HG03442 (cell line): ENCODE data around the gene PCDHGA6.
"Not testable (repeated sequence)": the region's sequence is repeated elsewhere in the genome, so short reads cannot be mapped to it uniquely, and the experiment has no call there.

Experiments used
- ATAC-seq: cut with Tn5 transposase; IDR thresholded peaks from one replicate; pipeline ENCODE4 v1.9.1; 2021; ENCODE audit warnings: mild to moderate bottlenecking, moderate library complexity; ENCODE audit not compliant: unreplicated experiment

Gene PCDHGA6

GRCh38 chr5:141373673-141374317 is at the start of gene PCDHGA6:
PCDHGA6 (plus strand) TSS chr5:141373891; CDS start chr5:141374084, 193 bp downstream.
- ATAC-seq, result no peak

DNA sequence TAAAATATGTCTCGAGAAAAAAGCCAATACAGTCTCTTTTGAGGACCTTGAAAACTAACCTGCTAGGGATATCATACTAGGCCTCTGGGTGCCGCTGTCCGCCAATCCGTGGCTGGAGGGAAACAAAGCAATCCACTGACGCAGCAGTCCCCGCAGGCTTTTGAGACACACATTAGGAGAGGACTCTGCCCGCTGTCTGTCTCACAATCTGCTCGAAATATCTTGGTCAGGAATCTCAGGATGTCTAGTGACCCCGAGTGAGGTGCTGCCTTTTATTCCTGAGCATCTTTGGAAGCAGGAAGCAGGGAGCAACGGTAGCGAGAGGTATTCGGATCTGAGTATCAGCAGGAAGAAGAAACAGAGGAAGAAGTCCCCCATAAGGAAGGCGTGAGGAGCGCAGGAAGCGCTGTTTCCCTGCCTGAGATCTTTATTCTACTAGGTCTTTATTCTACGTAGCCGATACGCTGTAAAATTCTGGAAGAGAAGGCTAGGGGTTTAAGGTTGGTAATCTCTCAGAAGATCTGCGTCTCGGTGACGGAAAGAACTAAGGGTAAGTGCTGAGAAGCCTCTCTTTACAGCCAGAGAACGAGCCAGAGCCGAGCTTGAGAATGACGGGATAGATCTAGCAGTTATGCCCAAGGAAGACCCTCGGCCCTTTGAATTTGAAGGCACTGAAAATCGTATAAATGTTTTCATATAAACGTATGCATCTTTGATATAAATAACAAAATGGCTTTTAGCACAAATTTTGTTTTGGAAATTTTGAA is 47.4 kb upstream of the PCDHGA6 start:
- ATAC-seq, result peak; percentile 85

DNA sequence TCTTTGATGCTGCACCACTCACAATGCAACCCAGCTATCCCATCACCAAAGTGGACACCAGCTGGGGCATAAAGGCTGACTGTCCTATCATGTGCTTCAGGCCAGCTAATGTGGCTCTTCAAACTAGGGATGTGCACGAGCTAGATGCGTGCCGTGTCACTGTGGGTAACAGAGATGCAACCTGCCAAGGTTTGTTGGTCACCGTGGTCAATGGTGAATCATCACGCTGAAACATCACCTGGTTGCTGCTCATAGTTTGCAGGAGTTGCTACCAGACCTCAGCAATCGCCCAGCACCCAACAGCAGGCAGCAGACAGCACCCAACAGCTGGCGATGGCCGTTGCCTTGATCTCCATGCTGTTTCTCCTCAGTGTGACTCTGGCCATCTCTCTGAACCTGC is 45.5 kb upstream of the PCDHGA6 start:
- ATAC-seq, result no peak

DNA sequence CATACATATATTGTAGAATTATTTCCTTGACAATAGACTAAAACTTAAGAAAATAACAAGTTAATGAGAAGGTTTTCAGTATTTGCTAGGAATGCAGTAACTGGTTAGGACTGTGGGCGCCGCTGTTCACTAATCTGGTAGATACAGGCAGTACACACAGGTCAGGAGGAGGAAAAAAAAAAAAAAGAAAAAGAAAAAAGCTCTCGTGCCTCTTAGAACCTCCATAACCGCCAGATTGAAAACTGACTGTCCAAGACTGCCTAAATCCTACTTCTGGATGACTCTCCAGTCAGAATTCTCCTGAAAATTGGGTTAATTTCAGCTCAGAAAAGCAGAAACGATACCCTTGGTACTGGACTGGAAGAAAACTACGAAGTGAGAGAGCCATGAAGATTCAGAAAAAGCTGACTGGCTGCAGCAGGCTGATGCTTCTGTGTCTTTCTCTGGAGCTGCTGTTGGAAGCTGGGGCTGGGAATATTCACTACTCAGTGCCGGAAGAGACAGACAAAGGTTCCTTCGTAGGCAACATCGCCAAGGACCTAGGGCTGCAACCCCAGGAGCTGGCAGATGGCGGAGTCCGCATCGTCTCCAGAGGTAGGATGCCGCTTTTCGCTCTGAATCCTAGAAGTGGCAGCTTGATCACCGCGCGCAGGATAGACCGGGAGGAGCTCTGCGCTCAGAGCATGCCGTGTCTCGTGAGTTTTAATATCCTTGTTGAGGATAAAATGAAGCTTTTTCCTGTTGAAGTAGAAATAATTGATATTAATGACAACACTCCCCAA is 43.2 kb upstream of the PCDHGA6 start, which contains the start of gene PCDHGA1:
Gene PCDHGA1 (plus strand): TSS at position 216 of the 782 bp plus-strand sequence.
- ATAC-seq, result no peak

DNA sequence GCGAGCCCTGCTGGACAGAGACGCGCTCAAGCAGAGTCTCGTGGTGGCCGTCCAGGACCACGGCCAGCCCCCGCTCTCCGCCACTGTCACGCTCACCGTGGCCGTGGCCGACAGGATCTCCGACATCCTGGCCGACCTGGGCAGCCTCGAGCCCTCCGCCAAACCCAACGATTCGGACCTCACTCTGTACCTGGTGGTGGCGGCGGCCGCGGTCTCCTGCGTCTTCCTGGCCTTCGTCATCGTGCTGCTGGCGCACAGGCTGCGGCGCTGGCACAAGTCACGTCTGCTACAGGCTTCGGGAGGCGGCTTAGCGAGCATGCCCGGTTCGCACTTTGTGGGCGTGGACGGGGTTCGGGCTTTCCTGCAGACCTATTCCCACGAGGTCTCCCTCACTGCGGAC is 41.1 kb upstream of the PCDHGA6 start:
- not testable (repeated sequence) for ATAC-seq

DNA sequence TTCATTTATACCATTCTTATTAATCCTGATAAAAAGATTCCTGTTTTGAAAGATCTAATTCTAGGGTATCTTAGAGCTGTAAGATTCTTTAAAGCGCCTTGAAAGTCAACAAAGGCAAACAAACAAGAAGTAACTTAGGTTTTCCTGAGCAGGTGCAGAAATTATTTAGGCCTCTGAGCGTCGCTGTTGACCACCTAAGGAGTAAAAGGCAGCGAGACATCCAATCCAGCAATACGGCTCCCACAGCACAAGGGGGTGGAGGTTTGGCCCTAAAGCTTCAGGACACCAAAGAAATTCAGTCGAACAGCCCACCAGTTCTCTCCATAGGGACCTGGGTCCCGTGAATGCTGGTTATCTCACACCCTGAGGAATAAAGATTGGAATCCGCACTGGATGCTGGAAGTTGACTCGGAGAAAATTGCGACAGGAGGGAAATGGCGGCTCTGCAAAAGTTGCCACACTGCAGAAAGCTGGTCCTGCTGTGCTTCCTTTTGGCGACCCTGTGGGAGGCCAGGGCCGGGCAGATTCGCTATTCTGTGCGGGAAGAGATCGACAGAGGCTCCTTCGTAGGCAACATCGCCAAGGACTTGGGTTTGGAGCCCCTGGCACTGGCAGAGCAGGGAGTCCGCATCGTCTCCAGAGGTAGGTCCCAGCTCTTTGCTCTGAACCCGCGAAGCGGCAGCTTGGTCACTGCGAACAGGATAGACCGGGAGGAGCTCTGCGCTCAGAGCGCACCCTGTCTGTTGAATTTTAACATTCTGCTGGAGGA is 35.0 kb upstream of the PCDHGA6 start, which contains the start of gene PCDHGA2:
Gene PCDHGA2 (plus strand): TSS at position 223 of the 769 bp plus-strand sequence.
- no peak for ATAC-seq

GRCh38 chr5:141340781-141341354 is 32.8 kb upstream of the PCDHGA6 start:
- not testable (repeated sequence) for ATAC-seq

GRCh38 chr5:141342773-141343172 is 30.9 kb upstream of the PCDHGA6 start:
- no peak for ATAC-seq

GRCh38 chr5:141343242-141343952 is 30.3 kb upstream of the PCDHGA6 start, which contains the start of gene PCDHGA3:
PCDHGA3 (plus strand) TSS chr5:141343829; CDS start chr5:141344034, 205 bp downstream.
- no peak for ATAC-seq

DNA sequence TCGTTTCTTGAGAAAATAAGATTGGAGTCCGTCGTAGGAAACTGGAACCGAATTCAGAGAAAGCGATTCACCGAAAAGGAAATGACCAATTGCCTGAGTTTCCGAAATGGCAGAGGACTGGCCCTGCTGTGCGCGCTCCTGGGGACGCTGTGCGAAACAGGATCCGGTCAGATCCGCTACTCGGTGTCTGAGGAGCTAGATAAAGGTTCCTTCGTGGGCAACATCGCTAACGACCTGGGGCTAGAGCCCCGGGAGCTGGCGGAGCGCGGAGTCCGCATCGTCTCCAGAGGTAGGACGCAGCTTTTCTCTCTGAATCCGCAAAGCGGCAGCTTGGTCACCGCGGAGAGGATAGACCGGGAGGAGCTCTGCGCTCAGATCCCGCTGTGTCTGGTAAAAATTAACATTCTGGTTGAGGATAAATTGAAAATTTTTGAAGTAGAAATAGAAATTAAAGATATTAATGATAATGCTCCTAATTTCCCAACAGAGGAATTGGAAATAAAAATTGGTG is 29.7 kb upstream of the PCDHGA6 start:
- no peak for ATAC-seq

- no peak for ATAC-seq
Measured at GRCh38 chr5:141345327-141345726, 28.4 kb upstream of the PCDHGA6 start.

DNA sequence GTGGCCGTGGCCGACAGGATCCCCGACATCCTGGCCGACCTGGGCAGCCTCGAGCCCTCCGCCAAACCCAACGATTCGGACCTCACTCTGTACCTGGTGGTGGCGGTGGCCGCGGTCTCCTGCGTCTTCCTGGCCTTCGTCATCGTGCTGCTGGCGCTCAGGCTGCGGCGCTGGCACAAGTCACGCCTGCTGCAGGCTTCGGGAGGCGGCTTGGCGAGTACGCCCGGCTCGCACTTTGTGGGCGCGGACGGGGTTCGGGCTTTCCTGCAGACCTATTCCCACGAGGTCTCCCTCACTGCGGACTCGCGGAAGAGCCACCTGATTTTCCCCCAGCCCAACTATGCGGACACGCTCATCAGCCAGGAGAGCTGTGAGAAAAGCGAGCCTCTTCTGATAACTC is 27.7 kb upstream of the PCDHGA6 start:
- ATAC-seq, result not testable (repeated sequence)

- peak; percentile 63 for ATAC-seq
Measured at GRCh38 chr5:141349917-141350619, 23.6 kb upstream of the PCDHGA6 start, which contains the start of gene PCDHGB1. PCDHGB1 (plus strand) TSS chr5:141350099; CDS start chr5:141350261, 162 bp downstream.

DNA sequence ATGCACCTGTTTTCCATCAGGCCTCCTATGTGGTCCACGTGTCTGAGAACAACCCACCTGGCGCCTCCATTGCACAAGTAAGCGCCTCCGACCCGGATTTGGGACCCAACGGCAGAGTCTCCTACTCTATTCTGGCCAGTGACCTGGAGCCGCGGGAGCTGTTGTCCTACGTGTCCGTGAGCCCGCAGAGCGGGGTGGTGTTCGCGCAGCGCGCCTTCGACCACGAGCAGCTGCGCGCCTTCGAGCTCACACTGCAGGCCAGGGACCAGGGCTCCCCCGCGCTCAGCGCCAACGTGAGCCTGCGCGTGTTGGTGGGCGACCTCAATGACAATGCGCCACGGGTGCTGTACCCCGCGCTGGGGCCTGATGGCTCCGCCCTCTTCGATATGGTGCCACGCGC is 22.1 kb upstream of the PCDHGA6 start:
- no peak for ATAC-seq

GRCh38 chr5:141354900-141355469 is 18.7 kb upstream of the PCDHGA6 start, which contains the start of gene PCDHGA4:
PCDHGA4 (plus strand) TSS chr5:141355021; CDS start chr5:141355108, 87 bp downstream.
- ATAC-seq, result no peak

DNA sequence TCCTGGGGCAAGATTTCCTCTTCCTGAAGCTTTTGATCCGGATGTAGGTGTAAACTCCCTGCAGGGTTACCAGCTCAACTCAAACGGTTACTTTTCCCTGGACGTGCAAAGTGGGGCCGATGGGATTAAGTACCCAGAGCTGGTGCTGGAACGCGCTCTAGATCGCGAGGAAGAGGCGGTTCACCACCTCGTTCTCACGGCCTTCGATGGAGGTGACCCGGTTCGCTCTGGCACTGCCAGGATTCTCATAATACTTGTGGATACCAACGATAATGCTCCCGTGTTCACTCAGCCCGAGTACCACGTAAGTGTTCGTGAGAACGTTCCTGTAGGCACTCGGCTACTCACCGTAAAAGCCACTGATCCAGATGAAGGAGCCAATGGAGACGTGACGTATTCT is 18.1 kb upstream of the PCDHGA6 start:
- ATAC-seq, result no peak

DNA sequence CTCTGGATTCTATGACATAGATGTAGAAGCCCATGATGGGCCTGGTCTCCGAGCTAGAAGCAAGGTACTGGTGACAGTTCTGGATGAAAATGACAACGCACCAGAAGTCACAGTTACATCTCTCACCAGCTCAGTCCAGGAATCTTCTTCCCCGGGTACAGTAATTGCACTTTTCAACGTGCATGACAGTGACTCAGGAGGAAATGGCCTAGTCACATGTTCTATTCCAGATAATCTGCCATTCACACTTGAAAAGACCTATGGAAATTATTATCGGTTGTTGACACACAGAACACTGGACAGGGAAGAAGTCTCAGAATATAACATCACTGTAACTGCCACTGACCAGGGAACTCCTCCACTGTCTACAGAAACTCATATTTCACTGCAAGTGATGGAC is 17.6 kb upstream of the PCDHGA6 start:
- ATAC-seq, result no peak

- ATAC-seq, result no peak
Measured at GRCh38 chr5:141356950-141357349, 16.7 kb upstream of the PCDHGA6 start.
